NB4 (cell line): Measurements from ENCODE around the gene SYT11.

Experiments
- DNase-seq: peaks from one replicate; pipeline ENCODE4 v3.0.0; 2010; ENCODE audit warnings: low read depth
- H3K4me3 ChIP-seq: one replicate; pipeline ENCODE4 v1.5.1; 2011; ENCODE audit warnings: mild to moderate bottlenecking, low read depth, low read length, moderate library complexity
- CTCF ChIP-seq: IDR thresholded peaks from one replicate; pipeline ENCODE4 v1.5.1; 2012; ENCODE audit warnings: low read depth, low read length
- MAX ChIP-seq: IDR thresholded peaks from 2 replicates; pipeline ENCODE4 v1.6.1; 2011; ENCODE audit warnings: low read depth, low read length
- MYC ChIP-seq: IDR thresholded peaks from 2 replicates; pipeline ENCODE4 v1.6.1; 2011; ENCODE audit warnings: low read depth, low read length
- POLR2A ChIP-seq: IDR thresholded peaks from 2 replicates; pipeline ENCODE4 v1.6.1; 2011; ENCODE audit warnings: mild to moderate bottlenecking; ENCODE audit not compliant: insufficient read length; ENCODE audit errors: extremely low read depth

SYT11 gene

GRCh38 chr1:155898888-155899287, 39.5 kb downstream of the SYT11 start:
- no peak for DNase-seq
- no peak for TF ChIP-seq MAX
- no peak overlapping the region for H3K4me3 ChIP-seq

- no peak for TF ChIP-seq POLR2A
- no peak for TF ChIP-seq CTCF
- TF ChIP-seq MYC: no peak
- TF ChIP-seq MAX: no peak
- no peak overlapping the region for H3K4me3 ChIP-seq
- no peak for DNase-seq
Measured at GRCh38 chr1:155899683-155900082, 40.3 kb downstream of the SYT11 start.

- TF ChIP-seq CTCF (no peak), POLR2A (no peak), MYC (no peak), MAX (no peak)
- no peak for DNase-seq
- H3K4me3 ChIP-seq: no peak overlapping the region
Measured at GRCh38 chr1:155900161-155900560, 40.8 kb downstream of the SYT11 start.

- no peak overlapping the region for H3K4me3 ChIP-seq
- DNase-seq: no peak
- TF ChIP-seq POLR2A: no peak
- TF ChIP-seq MAX: no peak
- TF ChIP-seq MYC: no peak
Measured at GRCh38 chr1:155904261-155904660, 44.9 kb downstream of the SYT11 start.

GRCh38 chr1:155909894-155910293, 50.5 kb downstream of the SYT11 start:
- no peak for TF ChIP-seq MAX
- no peak for TF ChIP-seq MYC
- no peak for TF ChIP-seq CTCF
- no peak for TF ChIP-seq POLR2A
- no peak overlapping the region for H3K4me3 ChIP-seq
- peak; percentile 65 for DNase-seq

GRCh38 chr1:155910621-155911121, 51.3 kb downstream of the SYT11 start:
- H3K4me3 ChIP-seq: peak overlapping the region; percentile 75
- no peak for TF ChIP-seq POLR2A
- TF ChIP-seq MAX: no peak
- no peak for TF ChIP-seq MYC
- TF ChIP-seq CTCF: no peak
- DNase-seq: peak; percentile 27
